GM12892 (cell line): ENCODE measurements around the gene PDE3A.

Source experiments
- DNase-seq: peaks from one replicate; pipeline ENCODE4 v3.0.0; 2011; ENCODE audit not compliant: insufficient read length
- FAIRE-seq: peaks from 2 replicates; lab custom pipeline; 2011; peaks lifted over from hg19 to GRCh38; lab: Jason Lieb, UNC
- POLR2A ChIP-seq: IDR thresholded peaks from 2 replicates; pipeline ENCODE4 v1.6.1; 2011; ENCODE audit warnings: low read depth, low read length, control low read depth
- POLR2AphosphoS5 ChIP-seq: IDR thresholded peaks from 2 replicates; pipeline ENCODE4 v1.6.1; 2011; ENCODE audit warnings: low read depth, low read length, control low read depth
- TAF1 ChIP-seq: IDR thresholded peaks from 2 replicates; pipeline ENCODE4 v1.6.1; 2011; ENCODE audit warnings: low read depth, mild to moderate bottlenecking, control low read depth, low read length, borderline replicate concordance

The PDE3A gene

DNA sequence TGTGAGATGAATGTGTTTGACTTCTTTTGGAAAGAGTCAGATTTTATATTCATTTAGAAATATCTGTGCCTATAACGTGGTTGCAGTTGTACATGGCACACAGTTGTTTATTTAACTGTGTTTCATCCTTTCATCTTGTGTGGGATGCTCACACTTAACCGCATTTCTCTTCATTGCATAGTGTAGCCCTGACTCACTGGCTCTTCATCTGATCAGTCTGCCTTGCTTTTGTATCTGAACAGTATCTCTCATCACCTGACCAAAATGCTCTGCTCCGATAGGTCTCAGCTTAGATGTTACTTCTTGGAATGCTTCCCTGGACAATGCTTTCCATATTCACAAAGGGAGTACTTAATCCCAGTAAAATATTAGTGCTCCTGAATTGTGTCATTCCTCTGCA is 83.4 kb downstream of the PDE3A start:
- no peak for FAIRE-seq
- DNase-seq, result no peak
- TF ChIP-seq POLR2AphosphoS5 (no peak), POLR2A (no peak), TAF1 (no peak)

DNA sequence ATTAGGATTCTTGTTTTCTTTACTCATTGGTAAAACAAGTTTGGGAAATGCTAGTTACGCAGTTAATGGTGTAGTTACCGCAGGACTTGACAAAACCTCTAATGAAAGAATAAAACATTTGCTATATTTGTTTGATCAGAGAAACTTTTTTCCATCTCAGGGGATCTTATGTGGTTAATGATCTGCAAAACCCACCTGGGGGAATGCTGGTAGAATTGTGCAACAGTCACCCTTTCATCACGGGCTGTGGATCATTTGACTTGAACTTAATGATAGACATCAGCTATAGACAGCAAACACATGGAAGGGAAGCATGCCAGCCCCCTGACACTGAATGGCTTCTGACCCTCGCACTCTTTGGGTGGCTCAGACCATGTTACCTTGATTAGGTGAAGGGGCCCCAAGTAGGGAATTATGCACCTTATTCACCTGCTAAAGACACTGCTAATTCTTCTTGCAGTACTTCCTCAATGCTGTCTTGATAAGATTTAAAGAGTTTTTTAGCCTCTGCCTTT is 84.2 kb downstream of the PDE3A start:
- TF ChIP-seq POLR2A (no peak), TAF1 (no peak), POLR2AphosphoS5 (no peak)
- FAIRE-seq (no peak), DNase-seq (no peak)

DNA sequence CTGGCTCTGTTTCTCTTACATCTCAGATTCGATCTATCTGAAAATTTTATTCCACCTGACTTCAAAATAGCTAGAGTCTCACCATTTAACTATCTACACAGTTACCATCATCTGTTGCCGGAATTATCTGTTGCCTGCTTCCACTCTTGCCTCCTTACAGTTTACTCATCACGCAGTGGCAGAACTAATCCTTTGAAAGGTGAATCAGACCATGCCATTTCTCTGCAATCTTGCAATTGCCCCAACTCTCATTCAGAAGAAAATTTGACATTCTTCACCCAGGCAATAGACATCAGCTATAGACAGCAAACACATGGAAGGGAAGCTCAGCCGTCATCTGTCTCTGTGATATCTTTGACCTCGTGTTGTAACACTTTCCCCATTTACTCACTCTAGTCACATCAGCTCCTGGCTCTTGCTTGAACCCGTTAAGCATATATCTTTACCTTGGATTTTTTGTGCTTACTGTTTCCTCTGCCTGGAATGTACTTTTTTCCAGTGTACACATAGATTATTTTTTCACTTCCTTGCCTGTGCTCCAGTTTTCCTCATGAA is 85.5 kb downstream of the PDE3A start:
- DNase-seq (no peak), FAIRE-seq (no peak)
- TF ChIP-seq POLR2AphosphoS5 (no peak), TAF1 (no peak), POLR2A (no peak)

DNA sequence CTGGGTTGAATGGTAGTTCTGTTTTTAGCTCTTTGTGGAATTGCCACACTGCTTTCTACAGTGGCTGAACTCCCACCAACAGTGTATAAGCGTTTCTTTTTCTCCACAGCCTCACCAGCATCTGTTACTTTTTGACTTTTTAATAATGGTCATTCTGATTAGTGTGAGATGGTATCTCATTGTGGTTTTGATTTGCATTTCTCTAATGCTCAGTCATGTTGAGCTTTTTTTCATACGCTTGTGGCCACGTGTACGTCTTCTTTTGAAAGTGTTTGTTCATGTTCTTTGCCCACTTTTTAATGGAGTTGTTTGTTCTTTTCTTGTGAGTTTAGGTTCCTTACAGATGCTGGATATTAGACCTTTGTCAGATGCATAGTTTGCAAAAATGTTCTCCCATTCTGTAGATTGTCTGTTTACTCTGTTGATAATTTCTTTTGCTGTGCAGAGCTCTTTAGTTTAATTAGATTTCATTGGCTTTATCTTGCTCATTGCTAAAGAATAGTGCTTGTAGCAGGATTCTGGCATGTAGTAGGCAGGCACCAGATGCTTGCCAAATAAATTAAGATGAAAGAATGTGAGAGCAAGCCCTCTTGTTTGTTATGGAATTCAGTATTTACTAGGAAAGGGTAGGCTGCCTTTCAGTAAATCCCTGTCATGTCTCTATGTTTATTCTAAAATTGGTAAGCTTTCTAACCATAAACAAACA is 86.8 kb downstream of the PDE3A start:
- FAIRE-seq, result no peak
- no peak for DNase-seq

DNA sequence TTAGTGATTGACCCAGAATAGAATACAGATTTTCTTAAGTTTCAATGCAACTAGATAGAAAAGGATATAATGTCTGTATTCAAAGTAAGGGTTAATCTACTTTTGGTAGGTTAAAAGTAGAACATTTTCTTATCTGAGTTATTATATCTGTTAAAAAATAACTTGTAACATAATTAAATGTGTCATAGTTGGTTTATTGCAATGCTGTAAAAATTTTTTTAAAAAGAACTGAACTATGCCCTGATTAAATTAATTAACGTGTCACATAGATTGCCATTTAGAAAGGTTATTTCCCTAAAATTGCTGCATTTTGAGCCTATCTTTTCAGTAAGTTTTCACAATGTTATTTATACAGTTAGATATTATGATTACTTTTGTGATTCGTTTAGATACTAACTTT is 89.2 kb downstream of the PDE3A start:
- FAIRE-seq, result no peak
- DNase-seq, result no peak
- no peak for TF ChIP-seq POLR2AphosphoS5
- no peak for TF ChIP-seq POLR2A
- no peak for TF ChIP-seq TAF1

More for the DNA sequence above, 86.8 kb downstream of the PDE3A start:
- TF ChIP-seq POLR2A (no peak), TAF1 (no peak), POLR2AphosphoS5 (no peak)

DNA sequence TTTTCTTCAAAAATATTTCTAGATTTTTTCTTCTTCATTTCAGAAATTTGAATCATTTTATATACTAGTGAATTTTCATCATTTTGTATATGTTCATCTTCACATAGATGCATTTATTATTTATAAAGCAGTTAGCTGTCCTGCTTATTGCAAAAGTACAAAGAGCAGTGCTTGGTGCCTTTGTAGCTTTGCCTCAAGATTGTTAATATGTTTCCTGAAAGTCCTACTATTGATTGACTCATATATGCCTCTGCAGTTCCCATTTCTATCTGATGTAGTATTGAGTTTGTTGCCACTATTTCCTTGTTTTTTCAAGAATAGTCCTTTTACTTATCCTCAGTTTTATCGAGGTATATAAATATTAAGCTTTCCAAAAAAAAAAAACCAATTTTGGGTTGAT is 89.7 kb downstream of the PDE3A start:
- TF ChIP-seq POLR2AphosphoS5, result no peak
- TF ChIP-seq TAF1, result no peak
- TF ChIP-seq POLR2A, result no peak
- DNase-seq (no peak), FAIRE-seq (no peak)

DNA sequence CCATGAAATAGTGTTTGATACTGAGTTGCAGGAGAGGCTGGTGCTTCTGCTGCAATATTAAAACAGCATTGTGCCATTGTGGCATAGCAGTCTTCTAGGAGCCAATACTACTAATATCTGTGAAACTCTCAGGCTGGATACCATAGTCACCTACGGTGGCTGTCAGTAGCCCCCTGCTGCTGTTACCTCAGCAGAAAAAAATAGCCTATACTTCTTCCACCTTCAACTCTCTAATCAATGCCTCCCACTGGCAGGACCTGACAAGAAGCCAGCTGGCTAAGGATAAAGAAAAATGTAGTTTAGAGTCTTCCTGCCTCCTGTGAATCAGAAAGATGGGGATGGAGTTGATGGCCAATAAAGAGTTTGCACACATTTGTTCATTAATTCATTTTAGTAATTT is 91.6 kb downstream of the PDE3A start:
- DNase-seq, result no peak

DNA sequence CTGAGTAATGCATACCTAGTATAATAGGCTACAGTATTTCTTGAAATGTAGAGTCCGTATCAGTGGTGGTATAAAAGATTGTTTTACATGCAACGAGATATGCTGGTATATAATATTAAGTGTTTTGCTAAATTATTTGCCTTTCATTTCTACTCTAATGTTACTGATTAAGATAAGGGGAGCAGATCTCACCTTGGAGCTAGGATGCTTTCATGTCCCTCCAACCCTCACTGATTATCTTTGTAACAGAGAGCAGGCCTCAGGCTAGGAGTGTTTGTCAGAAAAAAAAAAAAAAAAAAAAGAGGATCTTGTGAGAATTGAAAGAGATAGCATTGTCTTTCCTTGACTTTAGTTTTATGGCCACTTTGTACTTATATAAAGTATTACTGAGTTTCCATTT is 92.6 kb downstream of the PDE3A start:
- DNase-seq, result no peak
- no peak for FAIRE-seq
- TF ChIP-seq POLR2A, result no peak
- no peak for TF ChIP-seq TAF1
- no peak for TF ChIP-seq POLR2AphosphoS5

More for the DNA sequence above, 91.6 kb downstream of the PDE3A start:
- no peak for TF ChIP-seq TAF1
- TF ChIP-seq POLR2A, result no peak
- TF ChIP-seq POLR2AphosphoS5, result no peak
- no peak for FAIRE-seq

DNA sequence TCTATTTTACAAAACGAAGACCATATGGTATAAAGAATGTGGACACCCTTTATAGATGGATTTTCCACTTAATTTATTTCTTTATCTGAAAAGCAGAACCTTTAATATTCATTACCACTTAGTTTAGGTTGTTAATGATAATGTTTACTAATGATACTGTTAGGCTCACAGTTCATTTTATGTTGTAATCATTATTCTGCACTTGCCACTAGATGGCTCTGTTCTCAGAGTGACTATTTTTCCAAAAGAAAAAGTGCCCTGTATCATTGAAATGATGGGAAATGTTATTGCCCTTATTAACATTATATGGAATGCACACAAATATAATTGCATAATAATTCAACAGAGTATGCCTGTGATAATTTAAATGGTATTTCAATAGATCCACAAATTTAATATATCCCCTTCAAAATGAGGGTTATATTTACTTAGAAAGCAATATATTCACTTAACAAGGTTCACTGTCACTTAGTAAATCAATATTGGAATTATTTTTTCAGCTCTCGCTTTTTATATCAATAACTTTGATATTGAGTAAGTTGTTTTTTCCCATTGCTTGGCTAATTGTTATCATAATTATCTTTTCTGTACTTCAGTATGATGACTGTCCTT is 95.7 kb downstream of the PDE3A start:
- TF ChIP-seq POLR2AphosphoS5 (no peak), TAF1 (no peak), POLR2A (no peak)
- FAIRE-seq (no peak), DNase-seq (no peak)

DNA sequence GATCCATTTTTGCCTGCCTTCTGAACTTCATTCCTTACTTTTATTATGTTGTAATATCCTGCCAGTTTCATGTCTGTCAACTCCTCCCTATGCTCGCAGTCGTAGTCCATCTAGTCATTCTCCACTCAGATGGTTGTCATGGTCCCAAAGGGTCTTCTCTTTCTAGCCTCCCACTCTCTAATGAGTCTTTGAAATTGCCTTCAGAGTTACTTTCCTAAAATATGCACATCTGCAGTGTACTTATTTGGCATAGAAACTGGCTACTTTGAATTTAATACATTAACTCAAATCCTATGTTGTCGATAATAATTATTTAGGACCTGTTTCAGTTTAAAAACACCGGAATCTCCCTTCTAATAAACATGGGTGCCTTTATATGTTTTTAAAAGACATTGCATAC is 101.0 kb downstream of the PDE3A start:
- no peak for FAIRE-seq
- no peak for DNase-seq
- TF ChIP-seq TAF1 (no peak), POLR2A (no peak), POLR2AphosphoS5 (no peak)

DNA sequence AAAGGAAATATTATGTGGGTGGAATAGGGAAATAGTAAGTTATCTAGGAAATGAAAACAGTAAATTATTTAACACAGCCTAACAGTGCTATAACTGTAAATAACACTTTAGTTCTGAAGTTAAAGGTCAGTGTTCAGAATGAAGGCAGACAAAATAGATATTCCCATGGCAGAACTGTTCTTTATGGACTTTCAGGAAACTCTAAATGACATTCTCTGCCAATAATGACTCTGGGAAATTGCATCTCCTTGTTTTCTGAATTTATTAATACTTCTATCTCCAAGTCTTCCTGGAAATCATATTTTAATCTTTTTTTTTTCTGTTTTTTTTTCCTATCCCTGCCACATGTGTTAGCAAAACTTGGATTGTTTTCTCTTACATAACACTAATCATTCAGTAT is 101.4 kb downstream of the PDE3A start:
- FAIRE-seq, result no peak
- TF ChIP-seq POLR2AphosphoS5 (no peak), TAF1 (no peak), POLR2A (no peak)

DNA sequence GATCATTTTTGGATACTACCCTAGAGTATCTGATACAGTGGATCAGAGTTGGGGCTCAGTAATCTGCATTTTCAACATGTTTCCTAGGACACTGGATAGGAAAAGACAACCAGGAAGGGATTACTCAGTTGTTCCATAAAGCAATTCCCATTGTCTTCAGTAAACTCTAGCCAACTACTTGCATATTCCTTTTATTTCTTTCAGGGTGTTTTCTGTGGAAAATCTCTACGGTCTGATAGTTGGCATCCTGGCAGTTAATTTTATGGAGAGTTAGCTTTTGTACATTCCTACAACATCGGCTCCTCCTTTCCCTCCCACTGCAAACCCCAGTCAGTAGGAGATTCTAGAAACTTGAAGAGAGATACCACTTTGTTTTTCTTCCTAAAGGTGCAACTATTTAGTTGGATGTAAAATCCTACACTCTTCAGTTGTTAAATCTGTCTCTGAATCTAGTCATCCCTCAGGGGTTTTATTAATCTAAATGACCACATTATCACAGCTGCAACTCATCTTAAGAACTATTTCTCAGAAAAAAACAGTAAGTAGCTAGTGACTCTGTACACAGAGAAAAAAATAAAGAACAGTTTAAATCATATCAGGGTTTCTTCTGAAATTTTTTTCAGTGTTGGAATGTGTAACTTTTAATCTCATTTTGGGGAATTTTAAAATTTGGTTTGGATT is 103.9 kb downstream of the PDE3A start:
- FAIRE-seq, result no peak
- DNase-seq, result no peak
- TF ChIP-seq POLR2A (no peak), TAF1 (no peak), POLR2AphosphoS5 (no peak)

More for the DNA sequence above, 101.4 kb downstream of the PDE3A start:
- no peak for DNase-seq
